GM19193 (cell line): ENCODE data around the gene SCAMP2.

ENCODE experiments used
- POLR2A ChIP-seq: IDR thresholded peaks from 4 replicates; pipeline ENCODE4 v1.6.1; 2011; ENCODE audit not compliant: insufficient read depth, insufficient read length; ENCODE audit errors: extremely low read depth

SCAMP2 gene

DNA sequence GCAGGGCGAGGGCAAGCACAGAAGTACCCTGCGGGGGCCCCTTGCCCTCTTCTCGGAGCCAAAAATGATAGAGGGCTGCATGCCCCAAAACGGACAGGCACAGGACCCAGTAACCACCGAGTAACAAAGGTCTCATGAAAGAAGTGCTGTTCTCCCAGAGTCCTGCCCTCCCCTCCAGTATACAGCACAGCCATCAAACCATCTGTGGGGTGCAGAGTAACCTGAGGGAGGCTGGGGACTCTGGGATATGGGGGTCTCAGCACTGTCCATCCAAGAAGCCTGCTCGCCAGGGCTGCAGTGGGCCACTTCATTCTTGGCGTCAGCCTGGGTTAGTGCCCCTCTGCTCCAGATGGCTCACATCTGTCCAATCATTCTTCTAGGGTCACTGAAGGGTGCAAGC, 36.3 kb downstream of the SCAMP2 start:
- TF ChIP-seq POLR2A: no peak

- no peak for TF ChIP-seq POLR2A
These were observed 37.8 kb downstream of the SCAMP2 start for GRCh38 chr15:74835312-74835823.

DNA sequence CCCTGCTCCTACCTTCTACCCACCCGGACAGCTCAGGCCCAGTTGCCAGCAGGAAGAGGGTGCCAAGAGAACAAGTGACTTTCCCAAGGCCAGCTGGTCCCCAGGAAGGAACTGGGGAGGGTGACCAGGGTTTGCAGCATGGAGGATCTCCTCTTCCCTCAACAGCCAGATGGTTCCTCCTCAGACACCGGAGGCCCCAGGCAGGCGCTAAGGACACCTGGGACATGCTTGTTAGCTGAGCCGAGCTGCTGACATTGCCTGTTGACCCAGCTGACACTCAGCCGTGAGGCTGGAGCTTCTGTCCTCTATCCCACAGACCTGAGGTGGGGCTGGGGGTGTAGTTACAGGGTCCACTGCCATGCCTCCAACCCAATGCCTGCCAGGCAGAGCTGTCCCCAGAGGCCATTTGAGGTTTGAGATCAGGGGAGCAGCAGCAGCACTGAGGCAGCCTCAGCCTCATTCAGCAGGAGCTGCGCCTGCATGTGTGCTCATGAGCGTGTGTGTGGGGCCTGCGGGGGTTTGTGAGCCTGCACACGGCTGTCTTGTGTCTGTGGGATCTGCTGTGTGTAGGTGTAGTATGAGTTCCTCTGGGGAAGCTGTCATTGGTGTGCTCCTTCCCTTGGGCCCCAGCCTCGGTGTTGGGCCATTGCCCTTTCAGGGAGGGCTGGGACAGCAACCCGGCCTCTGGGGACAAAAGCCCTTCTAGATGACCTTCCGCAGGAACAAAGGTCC, 39.6 kb downstream of the SCAMP2 start:
- TF ChIP-seq POLR2A: no peak

GRCh38 chr15:74832826-74833225, 40.3 kb downstream of the SCAMP2 start:
- no peak for TF ChIP-seq POLR2A

GRCh38 chr15:74831813-74832495, 41.2 kb downstream of the SCAMP2 start:
- TF ChIP-seq POLR2A: no peak

GRCh38 chr15:74830868-74831267, 42.3 kb downstream of the SCAMP2 start:
- no peak for TF ChIP-seq POLR2A

DNA sequence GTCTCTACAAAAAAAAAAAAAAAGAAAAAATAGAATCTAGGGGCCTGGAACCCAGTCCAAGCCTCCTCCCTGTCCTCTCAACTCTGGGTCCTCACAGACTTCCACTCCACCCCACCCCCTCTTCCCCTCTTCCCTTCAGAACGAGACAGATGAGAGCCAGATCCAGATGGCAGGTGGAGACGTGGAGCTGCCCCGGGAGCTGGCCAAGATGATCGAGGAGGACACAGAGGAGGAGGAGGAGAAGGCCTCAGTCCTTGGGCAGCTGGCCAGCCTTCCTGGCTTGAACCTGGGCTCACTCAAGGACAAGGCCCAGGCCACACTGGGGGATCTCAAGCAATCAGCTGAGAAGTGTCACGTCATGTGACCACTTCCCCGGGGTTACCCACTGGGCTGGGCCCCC, 43.2 kb downstream of the SCAMP2 start:
- TF ChIP-seq POLR2A: no peak

- no peak for TF ChIP-seq POLR2A
These were observed 43.7 kb downstream of the SCAMP2 start for GRCh38 chr15:74829486-74829885.

DNA sequence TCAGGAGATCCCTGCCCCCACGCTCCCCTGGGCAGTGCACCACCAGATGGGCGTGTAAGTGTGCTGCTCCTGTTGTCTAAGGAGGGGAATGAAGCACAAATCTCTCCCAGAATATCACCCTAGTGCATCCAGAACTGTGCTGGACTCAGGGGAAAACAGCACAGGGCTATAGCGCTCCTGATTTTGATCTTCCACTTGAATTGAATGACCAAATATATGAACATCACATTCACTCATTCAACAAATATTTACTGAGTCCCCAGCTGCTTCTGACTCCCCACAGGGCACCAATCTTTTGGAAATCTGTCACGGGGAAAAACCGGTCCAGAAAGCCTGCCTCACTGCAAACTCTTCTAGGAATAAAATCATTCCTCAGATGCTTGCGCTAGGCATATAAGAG, 44.3 kb downstream of the SCAMP2 start:
- no peak for TF ChIP-seq POLR2A

GRCh38 chr15:74827614-74828013, 45.6 kb downstream of the SCAMP2 start:
- no peak for TF ChIP-seq POLR2A

DNA sequence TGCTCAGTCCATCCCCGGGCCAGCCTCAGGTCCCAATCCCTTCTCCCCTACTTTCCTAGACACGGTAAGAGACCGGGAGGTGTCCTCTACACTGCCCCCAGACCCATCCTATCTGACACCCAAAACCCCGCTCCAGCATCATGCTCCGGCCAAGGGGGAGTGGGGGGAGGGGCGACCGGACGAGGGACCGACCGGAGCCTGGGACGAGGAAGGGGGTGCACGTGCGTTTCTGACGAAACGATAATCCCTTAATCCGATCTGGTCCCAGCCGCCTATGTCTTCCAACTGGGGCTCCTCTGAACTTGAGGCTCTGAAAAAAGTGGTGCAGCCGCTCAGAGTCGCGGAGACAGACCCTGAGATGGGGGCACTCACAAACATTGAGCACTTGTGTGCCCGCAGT, 46.2 kb downstream of the SCAMP2 start:
- no peak for TF ChIP-seq POLR2A

DNA sequence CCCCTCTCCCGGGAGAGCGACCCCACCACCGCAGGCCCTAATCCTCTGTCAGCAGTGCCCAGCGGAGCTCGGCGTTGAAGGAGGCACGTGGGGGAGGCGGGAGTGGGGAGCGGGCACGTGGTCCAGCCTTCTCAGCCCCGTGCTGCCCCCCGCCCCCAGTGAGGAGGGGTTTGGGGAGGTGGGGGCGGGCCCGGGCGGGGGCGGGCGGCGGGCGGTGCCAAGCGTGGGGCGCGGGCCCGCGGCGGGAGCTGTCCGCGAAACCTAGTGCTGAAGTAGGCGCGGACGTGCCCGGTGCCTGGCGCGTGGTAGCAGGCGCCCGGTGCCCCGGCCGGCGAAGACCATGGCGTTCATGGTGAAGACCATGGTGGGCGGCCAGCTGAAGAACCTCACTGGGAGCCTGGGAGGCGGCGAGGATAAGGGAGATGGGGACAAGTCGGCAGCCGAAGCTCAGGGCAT, 46.8 kb downstream of the SCAMP2 start, which contains the start of gene CPLX3:
TSS of gene CPLX3 (plus strand) at position 264 of the 456 bp plus-strand sequence. CDS start at position 341, 77 bp downstream.
- TF ChIP-seq POLR2A: no peak

- no peak for TF ChIP-seq POLR2A
These were observed 47.3 kb downstream of the SCAMP2 start for GRCh38 chr15:74825866-74826265.

DNA sequence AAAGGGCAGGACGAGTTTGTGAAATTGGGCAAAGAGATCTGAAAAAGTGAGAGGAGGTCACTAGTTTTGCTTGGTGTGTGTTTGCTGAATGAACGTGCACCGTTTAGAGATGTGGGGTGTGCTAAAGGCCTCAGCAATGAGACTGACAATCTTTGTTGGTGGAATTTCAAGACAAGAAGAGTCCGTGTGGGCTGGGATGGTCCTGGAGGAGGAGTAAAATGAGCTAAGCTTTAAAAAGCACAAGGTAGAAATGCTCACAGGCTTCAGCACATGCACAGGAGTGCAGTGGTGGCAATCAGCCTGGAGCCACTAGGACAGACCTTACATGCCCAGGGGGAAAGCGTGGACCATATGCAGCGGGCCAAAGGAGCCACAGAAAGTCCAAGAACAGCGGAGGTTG, 48.2 kb downstream of the SCAMP2 start:
- no peak for TF ChIP-seq POLR2A

DNA sequence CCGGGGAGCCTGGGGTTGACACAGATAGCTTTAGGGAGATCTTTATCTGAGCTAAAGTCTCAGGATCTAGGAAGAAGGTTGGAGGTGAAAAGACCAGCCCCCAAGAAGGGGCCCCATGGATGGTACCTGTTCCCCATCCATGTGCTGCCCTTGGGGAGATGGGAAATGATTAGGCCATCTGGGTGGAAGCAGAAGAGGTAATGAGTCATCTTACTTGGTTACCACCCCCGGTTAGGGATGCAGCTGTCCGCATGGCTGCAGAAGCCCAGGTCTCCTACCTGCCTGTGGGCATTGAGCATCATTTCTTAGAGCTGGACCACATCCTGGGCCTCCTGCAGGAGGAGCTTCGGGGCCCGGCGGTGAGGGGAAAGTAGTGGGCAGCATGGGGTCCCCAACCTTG, 49.8 kb downstream of the SCAMP2 start:
- no peak for TF ChIP-seq POLR2A

DNA sequence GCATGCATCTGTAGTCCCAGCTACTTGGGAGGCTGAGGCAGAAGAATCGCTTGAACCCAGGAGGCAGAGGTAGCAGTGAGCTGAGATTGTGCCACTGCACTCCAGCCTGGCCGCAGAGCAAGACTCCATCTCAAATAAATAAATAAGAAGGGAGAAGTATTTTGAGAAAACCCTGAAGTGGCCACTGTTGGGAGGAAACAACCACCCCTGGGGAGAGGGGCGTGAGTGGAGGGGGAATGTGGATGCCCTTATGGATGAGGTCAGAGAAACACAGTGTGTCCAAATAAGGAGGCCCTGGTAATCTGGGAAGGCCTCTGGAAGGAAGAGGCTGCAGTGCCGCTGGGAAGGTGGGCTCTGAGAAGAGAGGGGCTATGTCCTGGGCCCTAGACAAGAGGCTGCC, 50.9 kb downstream of the SCAMP2 start:
- TF ChIP-seq POLR2A: no peak
